ENCODE results near the gene LARGE2. TPM values are rescaled to one million over a fixed set of nuclear protein-coding genes. Genes with fewer than 3 reads are reported as not detected.

The LARGE2 gene
- total RNA-seq, 1 donor from 2014 or later = 2.9 TPM

GRCh38 chr11:45948356-45948755, 25.9 kb downstream of the LARGE2 start:
- no peak for DNase-seq (ENCODE audit: low spot score)
- ATAC-seq = no peak

- DNase-seq (ENCODE audit: low spot score) (no peak), ATAC-seq (peak; percentile 28)
Measured at GRCh38 chr11:45949992-45950407, 27.5 kb downstream of the LARGE2 start.

GRCh38 chr11:45959851-45960250, 37.4 kb downstream of the LARGE2 start:
- ATAC-seq (no peak), DNase-seq (ENCODE audit: low spot score) (no peak)

- peak; percentile 69 for ATAC-seq
- DNase-seq (ENCODE audit: low spot score) = no peak
Measured at GRCh38 chr11:45960387-45961095, 38.1 kb downstream of the LARGE2 start.

- DNase-seq (ENCODE audit: low spot score) (no peak), ATAC-seq (no peak)
Measured at GRCh38 chr11:45961751-45962240, 39.3 kb downstream of the LARGE2 start.

GRCh38 chr11:45964911-45965389, 42.5 kb downstream of the LARGE2 start:
- DNase-seq (ENCODE audit: low spot score) (peak; percentile 59), ATAC-seq (peak; percentile 99)

- no peak for DNase-seq (ENCODE audit: low spot score)
- no peak for ATAC-seq
Measured at GRCh38 chr11:45967506-45967905, 45.0 kb downstream of the LARGE2 start.

- ATAC-seq (no peak), DNase-seq (ENCODE audit: low spot score) (no peak)
Measured at GRCh38 chr11:45968901-45969300, 46.4 kb downstream of the LARGE2 start.

GRCh38 chr11:45973601-45974000, 51.1 kb downstream of the LARGE2 start:
- ATAC-seq = no peak
- no peak for DNase-seq (ENCODE audit: low spot score)

GRCh38 chr11:45974806-45975205, 52.4 kb downstream of the LARGE2 start:
- no peak for DNase-seq (ENCODE audit: low spot score)
- ATAC-seq = peak; percentile 38

Other genes starting within 250 kb of the LARGE2 start
- gene SLC35C1, start 117.5 kb upstream of the LARGE2 start, total RNA-seq = 13.2 TPM
- gene CRY2, start 75.2 kb upstream of the LARGE2 start, total RNA-seq = 52.9 TPM
- 8.0 TPM for gene MAPK8IP1, start 37.0 kb upstream of the LARGE2 start, total RNA-seq
- gene FREY1, start 15.4 kb upstream of the LARGE2 start, total RNA-seq = 0.68 TPM
- 37.0 TPM for gene PEX16, start 4.8 kb upstream of the LARGE2 start, total RNA-seq
- gene PHF21A, start 198.8 kb downstream of the LARGE2 start, total RNA-seq = 8.2 TPM